Measurements from ENCODE around the gene MAP3K14. TPM values are rescaled to one million over a fixed set of nuclear protein-coding genes. Genes with fewer than 3 reads are reported as not detected.

The MAP3K14 gene
- total RNA-seq, 2 donors from 2014 or later = 4.6 to 5.5 TPM

DNA sequence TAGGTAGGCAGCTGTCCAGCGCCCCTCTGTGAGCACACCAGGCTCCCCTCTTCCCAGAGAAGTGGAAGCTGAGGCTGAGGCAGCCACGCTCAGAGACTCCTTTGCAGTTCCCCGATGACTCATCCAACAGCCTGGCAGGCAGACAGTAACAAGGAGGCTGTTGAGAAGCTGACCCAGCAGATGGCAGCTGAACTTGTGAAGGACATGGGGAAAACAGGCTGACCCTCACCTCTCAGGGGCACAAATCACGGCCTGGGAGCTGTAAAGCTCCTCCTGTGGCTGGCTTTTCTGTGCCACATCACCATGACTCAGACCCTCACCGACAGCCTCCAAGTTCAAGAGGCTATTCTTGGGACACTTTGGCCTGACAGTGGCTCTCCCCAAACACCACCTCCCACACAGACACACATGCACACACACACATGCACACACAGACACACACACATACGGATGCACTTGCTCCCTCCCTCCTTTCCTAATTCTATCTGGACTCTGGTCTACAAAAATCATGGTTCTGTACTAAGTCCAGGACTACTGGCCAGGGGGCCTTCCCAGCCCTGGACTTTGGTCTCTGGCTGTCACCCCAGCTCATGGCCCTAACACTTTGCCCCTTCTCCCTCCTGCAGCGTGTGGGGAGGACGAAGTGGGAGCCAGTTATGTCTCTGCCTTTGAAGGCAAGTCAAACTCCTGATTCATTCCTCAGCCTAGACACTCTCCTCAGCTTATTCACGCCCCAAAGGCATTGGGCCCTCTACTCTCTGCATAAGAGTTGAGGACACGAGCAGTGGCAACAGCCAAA lies 23.2 kb downstream of the MAP3K14 start:
- no peaks in the 10 kb centered on the region for H3K36me3 ChIP-seq (ENCODE audit: control insufficient read depth, insufficient read depth, low read length)
- no peaks in the 10 kb centered on the region for H3K4me1 ChIP-seq (ENCODE audit: control insufficient read depth, insufficient read depth, low read length)
- Mint-ChIP-seq H3K27ac (peak overlapping the region; percentile 50), H3K4me1 (peaks cover 6% of the 10 kb centered on the region), H3K4me3 (no peak overlapping the region), H3K27me3 (ENCODE audit: insufficient read depth) (no peaks in the 10 kb centered on the region), H3K36me3 (ENCODE audit: low read depth) (peaks cover 11% of the 10 kb centered on the region), H3K9me3 (no peaks in the 10 kb centered on the region)
- no peak overlapping the region for H3K4me3 ChIP-seq (ENCODE audit: low read length)
- TF ChIP-seq, protein P1, sequence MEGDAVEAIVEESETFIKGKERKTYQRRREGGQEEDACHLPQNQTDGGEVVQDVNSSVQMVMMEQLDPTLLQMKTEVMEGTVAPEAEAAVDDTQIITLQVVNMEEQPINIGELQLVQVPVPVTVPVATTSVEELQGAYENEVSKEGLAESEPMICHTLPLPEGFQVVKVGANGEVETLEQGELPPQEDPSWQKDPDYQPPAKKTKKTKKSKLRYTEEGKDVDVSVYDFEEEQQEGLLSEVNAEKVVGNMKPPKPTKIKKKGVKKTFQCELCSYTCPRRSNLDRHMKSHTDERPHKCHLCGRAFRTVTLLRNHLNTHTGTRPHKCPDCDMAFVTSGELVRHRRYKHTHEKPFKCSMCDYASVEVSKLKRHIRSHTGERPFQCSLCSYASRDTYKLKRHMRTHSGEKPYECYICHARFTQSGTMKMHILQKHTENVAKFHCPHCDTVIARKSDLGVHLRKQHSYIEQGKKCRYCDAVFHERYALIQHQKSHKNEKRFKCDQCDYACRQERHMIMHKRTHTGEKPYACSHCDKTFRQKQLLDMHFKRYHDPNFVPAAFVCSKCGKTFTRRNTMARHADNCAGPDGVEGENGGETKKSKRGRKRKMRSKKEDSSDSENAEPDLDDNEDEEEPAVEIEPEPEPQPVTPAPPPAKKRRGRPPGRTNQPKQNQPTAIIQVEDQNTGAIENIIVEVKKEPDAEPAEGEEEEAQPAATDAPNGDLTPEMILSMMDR (conservative IDR thresholded peaks at IDR 0.05) = no peak
- no peaks in the 10 kb centered on the region for H3K27me3 ChIP-seq (ENCODE audit: control insufficient read depth, insufficient read depth, low read length, poor library complexity, severe bottlenecking)
- H3K27ac ChIP-seq (ENCODE audit: low read depth, low read length) = peak overlapping the region; percentile 20
- H3K9ac ChIP-seq (ENCODE audit: extremely low read depth, low read length, poor library complexity, severe bottlenecking) = no peak overlapping the region
- DNase-seq = peak; percentile 88
- H3K9me3 ChIP-seq (ENCODE audit: control insufficient read depth, low read length) = no peaks in the 10 kb centered on the region
- 79 to 86% methylated on average over 9 to 10 of the region's 10 CpGs for WGBS, 2 experiments (ENCODE audit: insufficient coverage in 1 of 2, insufficient read length in 1 of 2)

DNA sequence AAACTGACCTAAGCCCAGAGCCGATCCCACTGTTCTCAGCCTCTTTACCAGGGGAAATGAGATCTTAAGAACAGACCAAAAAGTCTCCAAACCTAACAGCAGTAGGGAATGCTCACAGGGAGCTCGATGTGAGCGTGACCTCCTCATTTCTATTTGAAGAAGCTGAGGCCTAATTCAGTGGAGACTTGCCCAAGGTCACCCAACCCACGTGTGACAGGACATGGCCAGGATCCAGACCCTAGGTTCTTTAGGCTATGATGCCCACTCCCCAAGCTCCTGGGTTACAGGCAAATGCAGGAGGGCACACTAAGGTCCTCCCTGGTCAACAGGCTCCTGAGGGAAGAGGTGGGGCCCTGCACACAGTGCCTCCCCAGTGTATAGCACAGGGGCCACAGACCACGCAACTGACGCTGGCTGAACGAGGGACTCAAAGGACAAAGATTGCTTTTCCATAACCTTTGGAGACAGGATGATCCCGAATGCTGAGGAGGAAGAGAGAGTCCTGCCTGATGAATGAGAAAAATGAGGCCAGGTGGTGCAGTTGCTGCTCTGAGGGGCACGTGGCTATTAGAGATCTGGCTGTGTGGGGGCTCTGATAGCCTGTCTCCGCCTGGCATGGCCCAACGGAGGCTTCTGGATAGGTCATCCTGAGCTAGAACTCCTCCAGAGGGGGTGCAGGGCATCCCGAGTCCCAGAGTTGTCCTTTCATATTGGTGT lies 24.0 kb downstream of the MAP3K14 start:
- Histone ChIP-seq H3K9me3 (ENCODE audit: control insufficient read depth, low read length) (no peaks in the 10 kb centered on the region), H3K4me3 (ENCODE audit: low read length) (no peak overlapping the region), H3K36me3 (ENCODE audit: control insufficient read depth, insufficient read depth, low read length) (peaks cover under 1% of the 10 kb centered on the region), H3K27me3 (ENCODE audit: control insufficient read depth, insufficient read depth, low read length, poor library complexity, severe bottlenecking) (no peaks in the 10 kb centered on the region), H3K9ac (ENCODE audit: extremely low read depth, low read length, poor library complexity, severe bottlenecking) (no peak overlapping the region), H3K4me1 (ENCODE audit: control insufficient read depth, insufficient read depth, low read length) (no peaks in the 10 kb centered on the region), H3K27ac (ENCODE audit: low read depth, low read length) (peak overlapping the region; percentile 20)
- no peak for DNase-seq
- Mint-ChIP-seq H3K4me3 (no peak overlapping the region), H3K27ac (no peak overlapping the region), H3K9me3 (no peaks in the 10 kb centered on the region), H3K27me3 (ENCODE audit: insufficient read depth) (no peaks in the 10 kb centered on the region), H3K36me3 (ENCODE audit: low read depth) (peaks cover 13% of the 10 kb centered on the region), H3K4me1 (peaks cover 6% of the 10 kb centered on the region)
- TF ChIP-seq, protein P1 (conservative IDR thresholded peaks at IDR 0.05) = no peak
- WGBS, 2 experiments (ENCODE audit: insufficient coverage in 1 of 2, insufficient read length in 1 of 2) = 91 to 96% methylated on average over 12 of the region's 12 CpGs

DNA sequence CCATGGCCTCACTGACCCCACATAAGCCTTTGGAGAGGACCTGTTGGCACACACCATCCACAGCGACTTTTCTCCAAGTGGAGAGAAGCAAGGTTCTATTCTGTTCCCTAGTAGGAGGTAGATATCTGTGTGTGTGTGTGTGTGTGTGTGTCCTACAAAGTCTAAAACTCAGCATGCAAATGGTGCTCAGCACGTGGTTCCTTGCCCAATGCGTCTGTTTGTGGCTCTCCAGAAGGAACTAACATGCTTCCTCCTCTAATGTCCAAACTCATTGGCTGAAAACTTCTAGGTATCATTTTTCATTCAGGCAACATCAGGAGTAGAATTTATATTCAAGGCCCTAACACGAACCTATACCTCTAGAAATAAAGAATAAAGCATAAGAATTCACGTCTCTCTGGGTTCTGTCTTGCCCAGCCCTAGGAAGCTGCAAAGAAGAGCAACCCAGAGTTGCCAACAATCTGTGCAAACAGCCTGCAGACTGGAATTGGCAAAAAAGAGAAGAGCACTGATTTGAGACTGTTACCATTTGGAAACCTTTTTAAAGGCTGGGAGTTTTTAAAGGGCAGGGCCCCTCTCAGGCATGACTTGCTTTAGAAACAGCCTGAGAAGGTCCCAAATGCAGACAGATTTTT lies 25.5 kb downstream of the MAP3K14 start:
- Histone ChIP-seq H3K4me3 (ENCODE audit: low read length) (no peak overlapping the region), H3K9me3 (ENCODE audit: control insufficient read depth, low read length) (no peaks in the 10 kb centered on the region), H3K36me3 (ENCODE audit: control insufficient read depth, insufficient read depth, low read length) (peaks cover 8% of the 10 kb centered on the region), H3K27ac (ENCODE audit: low read depth, low read length) (no peak overlapping the region), H3K4me1 (ENCODE audit: control insufficient read depth, insufficient read depth, low read length) (no peaks in the 10 kb centered on the region), H3K27me3 (ENCODE audit: control insufficient read depth, insufficient read depth, low read length, poor library complexity, severe bottlenecking) (no peaks in the 10 kb centered on the region), H3K9ac (ENCODE audit: extremely low read depth, low read length, poor library complexity, severe bottlenecking) (no peak overlapping the region)
- no peak for DNase-seq
- 92 to 93% methylated on average over 3 to 5 of the region's 5 CpGs for WGBS, 2 experiments (ENCODE audit: insufficient coverage in 1 of 2, insufficient read length in 1 of 2)
- H3K4me1 Mint-ChIP-seq = peaks cover 6% of the 10 kb centered on the region
- H3K4me3 Mint-ChIP-seq = no peak overlapping the region
- no peaks in the 10 kb centered on the region for H3K27me3 Mint-ChIP-seq (ENCODE audit: insufficient read depth)
- no peaks in the 10 kb centered on the region for H3K9me3 Mint-ChIP-seq
- no peak overlapping the region for H3K27ac Mint-ChIP-seq
- H3K36me3 Mint-ChIP-seq (ENCODE audit: low read depth) = peaks cover 18% of the 10 kb centered on the region
- TF ChIP-seq, protein P1 (conservative IDR thresholded peaks at IDR 0.05) = no peak
